ENCODE data around the gene CNN3. TPM values are rescaled to one million over a fixed set of nuclear protein-coding genes. Genes with fewer than 3 reads are reported as not detected.

Gene CNN3
- total RNA-seq: 1 to 10 TPM in 1 of 3 donors, under 1 TPM in 2; 0.55 to 1.7 (median 0.96) TPM
- total RNA-seq (2013): 2.3 TPM

DNA sequence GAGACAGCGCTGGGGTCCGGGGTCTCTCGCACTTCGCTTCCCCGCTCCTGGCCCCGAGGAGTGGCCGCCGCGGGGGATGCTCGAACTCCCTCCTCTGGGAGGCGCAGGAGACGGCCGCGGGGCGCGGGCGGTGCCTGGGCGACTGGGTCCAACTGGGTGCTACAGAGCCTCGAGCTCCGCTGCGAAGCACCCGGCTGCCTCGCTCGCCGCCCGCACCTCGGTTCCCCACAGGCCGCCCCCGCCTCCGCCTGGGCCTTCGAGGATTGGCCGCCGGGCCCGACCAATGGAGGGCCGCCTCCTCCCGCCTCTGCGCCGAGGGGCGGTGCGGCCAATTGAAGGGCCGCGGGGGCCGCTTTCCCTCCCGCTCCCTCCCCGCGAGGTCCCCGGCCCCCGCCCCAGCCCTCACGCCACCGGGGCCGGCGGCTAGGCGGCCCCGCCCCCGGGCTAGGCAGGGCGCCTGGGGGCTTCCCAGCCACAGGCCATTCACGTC is at the start of gene CNN3:
Gene CNN3, minus strand, starts transcription at position 196 of the 490 bp plus-strand sequence. CDS start 216 bp downstream, outside the sequence.
- peak; percentile 53 to 77 for DNase-seq
- TF ChIP-seq, protein P1, sequence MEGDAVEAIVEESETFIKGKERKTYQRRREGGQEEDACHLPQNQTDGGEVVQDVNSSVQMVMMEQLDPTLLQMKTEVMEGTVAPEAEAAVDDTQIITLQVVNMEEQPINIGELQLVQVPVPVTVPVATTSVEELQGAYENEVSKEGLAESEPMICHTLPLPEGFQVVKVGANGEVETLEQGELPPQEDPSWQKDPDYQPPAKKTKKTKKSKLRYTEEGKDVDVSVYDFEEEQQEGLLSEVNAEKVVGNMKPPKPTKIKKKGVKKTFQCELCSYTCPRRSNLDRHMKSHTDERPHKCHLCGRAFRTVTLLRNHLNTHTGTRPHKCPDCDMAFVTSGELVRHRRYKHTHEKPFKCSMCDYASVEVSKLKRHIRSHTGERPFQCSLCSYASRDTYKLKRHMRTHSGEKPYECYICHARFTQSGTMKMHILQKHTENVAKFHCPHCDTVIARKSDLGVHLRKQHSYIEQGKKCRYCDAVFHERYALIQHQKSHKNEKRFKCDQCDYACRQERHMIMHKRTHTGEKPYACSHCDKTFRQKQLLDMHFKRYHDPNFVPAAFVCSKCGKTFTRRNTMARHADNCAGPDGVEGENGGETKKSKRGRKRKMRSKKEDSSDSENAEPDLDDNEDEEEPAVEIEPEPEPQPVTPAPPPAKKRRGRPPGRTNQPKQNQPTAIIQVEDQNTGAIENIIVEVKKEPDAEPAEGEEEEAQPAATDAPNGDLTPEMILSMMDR (IDR thresholded peaks at IDR 0.05): no peak
- peak; percentile 83 to 85 (median 83) for ATAC-seq
- Histone ChIP-seq H3K4me3 (ENCODE audit: low read length) (peak within 1 kb of the TSS; percentile 33), H3K9me3 (ENCODE audit: control insufficient read depth, insufficient read depth, low read length) (no peaks in the 10 kb centered on the region), H3K27ac (ENCODE audit: low read length) (no peak within 1 kb of the TSS), H3K36me3 (ENCODE audit: control insufficient read depth, insufficient read depth, low read length) (no peaks in the 10 kb centered on the region), H3K4me1 (ENCODE audit: control insufficient read depth, insufficient read depth, low read length) (peaks cover 16% of the 10 kb centered on the region), H3K27me3 (ENCODE audit: control insufficient read depth, insufficient read depth, low read length) (peaks cover 14% of the 10 kb centered on the region)
- H3K4me1 Mint-ChIP-seq: peaks cover 21 to 23% of the 10 kb centered on the region in 2 donors
- no peaks in the 10 kb centered on the region for H3K9me3 Mint-ChIP-seq
- no peaks in the 10 kb centered on the region for H3K36me3 Mint-ChIP-seq
- H3K27ac Mint-ChIP-seq: peak within 1 kb of the TSS; percentile 68 to 73
- H3K27me3 Mint-ChIP-seq (ENCODE audit: low read depth in 2 of 2): peaks cover 47 to 49% of the 10 kb centered on the region in 2 donors
- peak within 1 kb of the TSS; percentile 90 for H3K4me3 Mint-ChIP-seq
- intact Hi-C loops (cut with micrococcal nuclease): no loop called here
- under 1% methylated on average over 57 of the region's 57 CpGs for WGBS (ENCODE audit: insufficient coverage)

GRCh38 chr1:94974824-94975223 is 47.9 kb upstream of the CNN3 start:
- no peak for ATAC-seq
- Histone ChIP-seq H3K27ac (ENCODE audit: low read length) (no peak overlapping the region), H3K4me1 (ENCODE audit: control insufficient read depth, insufficient read depth, low read length) (no peaks in the 10 kb centered on the region), H3K36me3 (ENCODE audit: control insufficient read depth, insufficient read depth, low read length) (no peaks in the 10 kb centered on the region), H3K9me3 (ENCODE audit: control insufficient read depth, insufficient read depth, low read length) (no peaks in the 10 kb centered on the region), H3K27me3 (ENCODE audit: control insufficient read depth, insufficient read depth, low read length) (no peaks in the 10 kb centered on the region), H3K4me3 (ENCODE audit: low read length) (no peak overlapping the region)
- 64% methylated on average over 1 of the region's 1 CpG for WGBS (ENCODE audit: insufficient coverage)
- no peaks in the 10 kb centered on the region for H3K36me3 Mint-ChIP-seq
- intact Hi-C loops (cut with micrococcal nuclease): no loop called here
- no peak overlapping the region for H3K4me3 Mint-ChIP-seq
- TF ChIP-seq, protein P1 (IDR thresholded peaks at IDR 0.05): no peak
- H3K4me1 Mint-ChIP-seq: no peaks in the 10 kb centered on the region
- no peak for DNase-seq
- H3K27ac Mint-ChIP-seq: no peak overlapping the region
- H3K27me3 Mint-ChIP-seq (ENCODE audit: low read depth in 2 of 2): no peaks in the 10 kb centered on the region
- H3K9me3 Mint-ChIP-seq: no peaks in the 10 kb centered on the region

- no peak overlapping the region for H3K27ac ChIP-seq (ENCODE audit: low read length)
- H3K27me3 ChIP-seq (ENCODE audit: control insufficient read depth, insufficient read depth, low read length): no peaks in the 10 kb centered on the region
- Mint-ChIP-seq H3K27ac (no peak overlapping the region), H3K27me3 (ENCODE audit: low read depth in 2 of 2) (no peaks in the 10 kb centered on the region), H3K4me1 (no peaks in the 10 kb centered on the region), H3K4me3 (no peak overlapping the region), H3K9me3 (no peaks in the 10 kb centered on the region), H3K36me3 (no peaks in the 10 kb centered on the region)
- no peaks in the 10 kb centered on the region for H3K4me1 ChIP-seq (ENCODE audit: control insufficient read depth, insufficient read depth, low read length)
- ATAC-seq (no peak), DNase-seq (no peak)
- no peaks in the 10 kb centered on the region for H3K9me3 ChIP-seq (ENCODE audit: control insufficient read depth, insufficient read depth, low read length)
- WGBS (ENCODE audit: insufficient coverage): no CpG with 5 or more reads among the region's 1 CpG
- H3K36me3 ChIP-seq (ENCODE audit: control insufficient read depth, insufficient read depth, low read length): no peaks in the 10 kb centered on the region
- TF ChIP-seq, protein P1 (IDR thresholded peaks at IDR 0.05): no peak
- intact Hi-C loops (cut with micrococcal nuclease): no loop called here
- no peak overlapping the region for H3K4me3 ChIP-seq (ENCODE audit: low read length)
These were observed 47.3 kb upstream of the CNN3 start for GRCh38 chr1:94974241-94974640.

DNA sequence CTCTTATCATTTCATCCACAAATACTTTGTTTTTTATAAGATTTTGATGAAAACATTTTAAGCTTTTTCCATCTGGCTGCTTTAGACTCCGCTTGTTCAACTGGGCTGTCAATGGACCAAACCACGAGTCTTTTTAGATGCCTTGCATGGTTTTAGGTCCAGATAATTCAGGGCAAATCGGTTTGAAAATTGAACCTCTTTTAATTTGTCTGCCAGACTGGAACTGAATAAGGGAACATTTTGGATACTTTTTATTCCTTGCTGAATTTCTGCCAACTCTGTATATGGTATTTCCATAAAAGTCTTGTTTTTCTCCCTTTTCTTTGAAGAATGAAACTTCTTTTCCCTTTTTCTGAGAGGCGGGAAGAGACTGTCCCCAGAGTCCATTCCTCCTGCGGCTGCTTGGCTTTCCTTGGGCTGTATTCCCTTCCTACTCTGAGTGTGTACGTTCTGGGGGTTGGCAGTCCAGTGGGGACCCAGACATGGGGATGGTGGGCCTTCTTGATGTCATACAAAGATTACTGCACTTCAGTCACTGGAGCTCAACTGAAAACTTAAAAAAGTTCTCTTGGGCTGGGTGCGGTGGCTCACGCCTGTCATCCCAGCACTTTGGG is 46.5 kb upstream of the CNN3 start:
- Mint-ChIP-seq H3K4me3 (no peak overlapping the region), H3K27ac (no peak overlapping the region), H3K4me1 (no peaks in the 10 kb centered on the region), H3K36me3 (no peaks in the 10 kb centered on the region), H3K27me3 (ENCODE audit: low read depth in 2 of 2) (no peaks in the 10 kb centered on the region), H3K9me3 (no peaks in the 10 kb centered on the region)
- WGBS (ENCODE audit: insufficient coverage): 93% methylated on average over 8 of the region's 8 CpGs
- TF ChIP-seq, protein P1 (IDR thresholded peaks at IDR 0.05): no peak
- intact Hi-C loops (cut with micrococcal nuclease): no loop called here
- H3K4me3 ChIP-seq (ENCODE audit: low read length): no peak overlapping the region
- H3K9me3 ChIP-seq (ENCODE audit: control insufficient read depth, insufficient read depth, low read length): no peaks in the 10 kb centered on the region
- H3K4me1 ChIP-seq (ENCODE audit: control insufficient read depth, insufficient read depth, low read length): no peaks in the 10 kb centered on the region
- no peaks in the 10 kb centered on the region for H3K36me3 ChIP-seq (ENCODE audit: control insufficient read depth, insufficient read depth, low read length)
- H3K27ac ChIP-seq (ENCODE audit: low read length): no peak overlapping the region
- no peaks in the 10 kb centered on the region for H3K27me3 ChIP-seq (ENCODE audit: control insufficient read depth, insufficient read depth, low read length)
- DNase-seq (no peak), ATAC-seq (no peak)

Data from natural killer cell (primary cell).